GM21367 (cell line): ENCODE results near the gene TTC27.

Experiments used
- ATAC-seq: cut with Tn5 transposase; IDR thresholded peaks from one replicate; pipeline ENCODE4 v1.9.1; 2021; ENCODE audit not compliant: unreplicated experiment

Gene TTC27

GRCh38 chr2:32804205-32804604 is 176.4 kb downstream of the TTC27 start:
- no peak for ATAC-seq

- no peak for ATAC-seq
These were observed 177.6 kb downstream of the TTC27 start for GRCh38 chr2:32805104-32806095.

GRCh38 chr2:32806857-32807256 is 179.0 kb downstream of the TTC27 start:
- ATAC-seq: no peak

- ATAC-seq: no peak
These were observed 179.8 kb downstream of the TTC27 start for GRCh38 chr2:32807662-32808061.

GRCh38 chr2:32810909-32811495 is 183.2 kb downstream of the TTC27 start:
- ATAC-seq: no peak

GRCh38 chr2:32811696-32812095 is 183.8 kb downstream of the TTC27 start:
- no peak for ATAC-seq

GRCh38 chr2:32812316-32812715 is 184.5 kb downstream of the TTC27 start:
- no peak for ATAC-seq

- ATAC-seq: no peak
These were observed 192.2 kb downstream of the TTC27 start for GRCh38 chr2:32820088-32820487.

- ATAC-seq: no peak
These were observed 192.9 kb downstream of the TTC27 start for GRCh38 chr2:32820701-32821100.

GRCh38 chr2:32824070-32824809 is 196.4 kb downstream of the TTC27 start:
- no peak for ATAC-seq

- no peak for ATAC-seq
These were observed 197.5 kb downstream of the TTC27 start for GRCh38 chr2:32825291-32825712.

GRCh38 chr2:32830196-32830595 is 202.3 kb downstream of the TTC27 start:
- no peak for ATAC-seq

GRCh38 chr2:32832821-32833220 is 205.0 kb downstream of the TTC27 start:
- ATAC-seq: no peak

GRCh38 chr2:32833709-32834108 is 205.9 kb downstream of the TTC27 start:
- ATAC-seq: no peak

- no peak for ATAC-seq
These were observed 207.3 kb downstream of the TTC27 start for GRCh38 chr2:32835148-32835547.

GRCh38 chr2:32836933-32837332 is 209.1 kb downstream of the TTC27 start:
- no peak for ATAC-seq

- peak; percentile 62 for ATAC-seq
These were observed 210.6 kb downstream of the TTC27 start for GRCh38 chr2:32838418-32838817.

- ATAC-seq: no peak
These were observed 211.1 kb downstream of the TTC27 start for GRCh38 chr2:32838949-32839348.

GRCh38 chr2:32841931-32842898 is 214.4 kb downstream of the TTC27 start:
- ATAC-seq: no peak

- ATAC-seq: no peak
These were observed 215.8 kb downstream of the TTC27 start for GRCh38 chr2:32843699-32844098.
